HEK293 (cell line): Measurements from ENCODE around the gene CYP27C1.

Source experiments
- CTCF ChIA-PET: fragments of 350-600 bp; formaldehyde crosslinking; extraction: SDS; loops from one replicate; lab custom pipeline; 2021; ENCODE audit warnings: antibody characterized with exemption; lab: Yijun Ruan, JAX
- POLR2A ChIA-PET: fragments of 300-600 bp; formaldehyde crosslinking; extraction: SDS; loops from one replicate; lab custom pipeline; 2020; ENCODE audit warnings: antibody characterized with exemption, inconsistent platforms; lab: Yijun Ruan, JAX
- H3K27ac ChIP-seq: fragments of 200-500 bp; sonication (Bioruptor generic); 2 replicates; pipeline ENCODE4 v1.5.1; 2014; ENCODE audit warnings: low read depth, low read length, control low read depth, inconsistent platforms; ENCODE audit errors: extremely low read depth
- H3K36me3 ChIP-seq, 2 experiments: fragments of 200-500 bp in 1 of 2; sonication (Bioruptor generic) in 1 of 2; 1 replicate in 1 of 2; 2 replicates in 1 of 2; pipeline ENCODE4 v1.5.1; 2014 to 2017; ENCODE audit warnings: inconsistent platforms in 2 of 2, low read length in 2 of 2; ENCODE audit not compliant: control insufficient read depth in 2 of 2, insufficient read depth in 1 of 2
- H3K4me1 ChIP-seq: fragments of 200-500 bp; sonication (Bioruptor generic); 2 replicates; pipeline ENCODE4 v1.5.1; 2014; ENCODE audit warnings: mild to moderate bottlenecking, low read length, inconsistent platforms; ENCODE audit not compliant: control insufficient read depth, insufficient read depth
- H3K4me3 ChIP-seq: 2 replicates; pipeline ENCODE4 v1.5.1; 2011; ENCODE audit warnings: low read depth, mild to moderate bottlenecking, control low read depth, low read length, moderate library complexity
- H3K9me3 ChIP-seq: fragments of 200-500 bp; sonication (Bioruptor generic); 2 replicates; pipeline ENCODE4 v1.5.1; 2014; ENCODE audit warnings: low read depth, low read length, inconsistent platforms; ENCODE audit not compliant: control insufficient read depth, insufficient read depth
- GLI2 ChIP-seq: fragments of 450-650 bp; formaldehyde crosslinking; IDR thresholded peaks from 2 replicates; pipeline ENCODE4; 2017; ENCODE audit warnings: missing biosample characterization, missing genetic modification characterization, low read depth, borderline replicate concordance
- YY1 ChIP-seq: fragments of 450-650 bp; formaldehyde crosslinking; IDR thresholded peaks from 2 replicates; pipeline ENCODE4 v1.5.1; 2018; ENCODE audit warnings: missing biosample characterization, missing genetic modification characterization
- ZNF10 ChIP-seq: fragments of 450-650 bp; formaldehyde crosslinking; IDR thresholded peaks from 2 replicates; pipeline ENCODE4 v1.5.1; 2017; ENCODE audit warnings: missing biosample characterization, missing genetic modification characterization
- ZNF138 ChIP-seq: fragments of 450-650 bp; formaldehyde crosslinking; IDR thresholded peaks from 2 replicates; pipeline ENCODE4 v1.5.1; 2016; ENCODE audit warnings: missing biosample characterization, missing genetic modification characterization, borderline replicate concordance
- ZNF174 ChIP-seq: fragments of 450-650 bp; formaldehyde crosslinking; IDR thresholded peaks from 2 replicates; pipeline ENCODE4 v1.5.0; 2017; ENCODE audit warnings: missing biosample characterization, mild to moderate bottlenecking, missing genetic modification characterization
- ZNF248 ChIP-seq: fragments of 450-650 bp; formaldehyde crosslinking; IDR thresholded peaks from 2 replicates; pipeline ENCODE4 v1.5.1; 2017; ENCODE audit warnings: missing biosample characterization, missing genetic modification characterization
- ZNF311 ChIP-seq: fragments of 450-650 bp; formaldehyde crosslinking; IDR thresholded peaks from 2 replicates; pipeline ENCODE4 v1.5.1; 2017; ENCODE audit warnings: missing biosample characterization, missing genetic modification characterization, borderline replicate concordance
- ZNF514 ChIP-seq: fragments of 450-650 bp; formaldehyde crosslinking; IDR thresholded peaks from 2 replicates; pipeline ENCODE4 v1.5.1; 2016; ENCODE audit warnings: missing biosample characterization, missing genetic modification characterization
- ZNF548 ChIP-seq: fragments of 450-650 bp; formaldehyde crosslinking; IDR thresholded peaks from 2 replicates; pipeline ENCODE4 v1.5.1; 2016; ENCODE audit warnings: missing biosample characterization, missing genetic modification characterization
- ZNF571 ChIP-seq: fragments of 450-650 bp; formaldehyde crosslinking; IDR thresholded peaks from 2 replicates; pipeline ENCODE4 v1.5.0; 2017; ENCODE audit warnings: missing biosample characterization, missing genetic modification characterization
- ZNF626 ChIP-seq: fragments of 450-650 bp; sonication (Bioruptor Pico); formaldehyde crosslinking; IDR thresholded peaks from 2 replicates; pipeline ENCODE4 v1.5.1; 2018; ENCODE audit warnings: missing biosample characterization, missing genetic modification characterization, inconsistent platforms
- ZNF658 ChIP-seq: fragments of 450-650 bp; formaldehyde crosslinking; IDR thresholded peaks from 2 replicates; pipeline ENCODE4; 2016; ENCODE audit warnings: missing biosample characterization, missing genetic modification characterization
- ZNF701 ChIP-seq: fragments of 450-650 bp; formaldehyde crosslinking; IDR thresholded peaks from 2 replicates; pipeline ENCODE4 v1.5.1; 2016; ENCODE audit warnings: missing biosample characterization, missing genetic modification characterization
- ZXDB ChIP-seq: fragments of 450-650 bp; formaldehyde crosslinking; IDR thresholded peaks from 2 replicates; pipeline ENCODE4 v1.5.1; 2016; ENCODE audit warnings: missing biosample characterization, missing genetic modification characterization
- TF ChIP-seq, protein P1 (sequence below): fragments of 450-650 bp; formaldehyde crosslinking; IDR thresholded peaks from 2 replicates; pipeline ENCODE4 v1.5.1; 2016; ENCODE audit warnings: missing biosample characterization, missing genetic modification characterization
- TF ChIP-seq, protein P2 (sequence below): fragments of 450-650 bp; formaldehyde crosslinking; IDR thresholded peaks from 2 replicates; pipeline ENCODE4 v1.5.1; 2016; ENCODE audit warnings: missing biosample characterization, missing genetic modification characterization
- TF ChIP-seq, protein P3 (sequence below): fragments of 450-650 bp; formaldehyde crosslinking; IDR thresholded peaks from 2 replicates; pipeline ENCODE4 v1.5.1; 2016; ENCODE audit warnings: missing biosample characterization, missing genetic modification characterization, borderline replicate concordance

Gene CYP27C1

DNA sequence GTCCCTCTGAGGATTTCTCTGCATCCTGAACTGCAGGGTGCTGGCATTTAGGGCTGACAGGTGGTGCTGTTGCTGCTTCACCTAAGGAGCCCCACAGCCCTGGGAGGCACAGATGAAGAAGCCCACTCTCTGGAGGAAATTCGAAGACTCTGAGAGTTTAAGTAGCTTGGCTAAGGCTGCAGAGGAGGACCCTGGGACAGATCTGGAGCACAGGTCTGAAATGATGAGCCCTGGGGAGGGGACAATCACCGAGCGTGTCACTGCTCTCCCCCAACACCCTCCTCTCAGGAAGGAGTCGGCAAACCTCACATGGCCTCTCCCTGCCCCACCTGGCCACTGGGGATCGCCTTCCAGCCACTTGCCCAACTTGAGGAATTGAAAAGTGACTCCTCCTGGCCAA lies 18.6 kb downstream of the CYP27C1 start (continued):
- TF ChIP-seq, protein P1, sequence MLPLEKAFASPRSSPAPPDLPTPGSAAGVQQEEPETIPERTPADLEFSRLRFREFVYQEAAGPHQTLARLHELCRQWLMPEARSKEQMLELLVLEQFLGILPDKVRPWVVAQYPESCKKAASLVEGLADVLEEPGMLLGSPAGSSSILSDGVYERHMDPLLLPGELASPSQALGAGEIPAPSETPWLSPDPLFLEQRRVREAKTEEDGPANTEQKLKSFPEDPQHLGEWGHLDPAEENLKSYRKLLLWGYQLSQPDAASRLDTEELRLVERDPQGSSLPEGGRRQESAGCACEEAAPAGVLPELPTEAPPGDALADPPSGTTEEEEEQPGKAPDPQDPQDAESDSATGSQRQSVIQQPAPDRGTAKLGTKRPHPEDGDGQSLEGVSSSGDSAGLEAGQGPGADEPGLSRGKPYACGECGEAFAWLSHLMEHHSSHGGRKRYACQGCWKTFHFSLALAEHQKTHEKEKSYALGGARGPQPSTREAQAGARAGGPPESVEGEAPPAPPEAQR: no peak
- TF ChIP-seq ZNF174 (tag by site-specific recombination) (no peak), GLI2 (no peak), ZNF626 (tag by site-specific recombination) (no peak)
- TF ChIP-seq, all 188 proteins: peak for 0

DNA sequence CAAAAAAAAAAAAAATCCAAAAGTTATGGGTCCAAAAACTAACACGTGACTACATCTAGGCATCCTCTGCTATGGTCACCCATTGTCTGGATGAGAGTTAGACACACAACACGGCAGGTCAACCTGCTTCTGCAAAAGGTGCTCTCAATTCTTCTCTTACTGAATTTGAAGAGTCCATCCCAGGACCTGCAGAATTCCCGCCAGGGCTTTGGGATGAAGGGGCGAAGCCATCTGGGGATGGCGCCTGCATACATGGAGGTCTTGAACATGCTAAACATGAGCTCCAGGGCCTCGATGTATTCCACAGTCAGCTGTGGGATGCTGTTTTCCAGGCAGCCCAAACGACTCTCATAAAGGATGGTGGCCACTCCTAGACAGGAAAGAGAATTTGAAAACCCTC lies 19.1 kb downstream of the CYP27C1 start:
- Histone ChIP-seq H3K36me3 (peaks cover 0 to 6% of the 10 kb centered on the region in 2 experiments; a peak in 1 of 3 replicates), H3K4me3 (no peak overlapping the region), H3K4me1 (no peaks in the 10 kb centered on the region), H3K9me3 (no peaks in the 10 kb centered on the region), H3K27ac (no peak overlapping the region)
- ChIA-PET CTCF (interaction anchor here (0.6 to 0.7 kb wide), 2 partner anchors 29 to 213 kb away, joined by 3 to 4 read pairs; no protein-coding TSS in a partner anchor), POLR2A (no interaction called here)
- no peak for TF ChIP-seq ZNF138 (tag by site-specific recombination)
- TF ChIP-seq, protein P2, sequence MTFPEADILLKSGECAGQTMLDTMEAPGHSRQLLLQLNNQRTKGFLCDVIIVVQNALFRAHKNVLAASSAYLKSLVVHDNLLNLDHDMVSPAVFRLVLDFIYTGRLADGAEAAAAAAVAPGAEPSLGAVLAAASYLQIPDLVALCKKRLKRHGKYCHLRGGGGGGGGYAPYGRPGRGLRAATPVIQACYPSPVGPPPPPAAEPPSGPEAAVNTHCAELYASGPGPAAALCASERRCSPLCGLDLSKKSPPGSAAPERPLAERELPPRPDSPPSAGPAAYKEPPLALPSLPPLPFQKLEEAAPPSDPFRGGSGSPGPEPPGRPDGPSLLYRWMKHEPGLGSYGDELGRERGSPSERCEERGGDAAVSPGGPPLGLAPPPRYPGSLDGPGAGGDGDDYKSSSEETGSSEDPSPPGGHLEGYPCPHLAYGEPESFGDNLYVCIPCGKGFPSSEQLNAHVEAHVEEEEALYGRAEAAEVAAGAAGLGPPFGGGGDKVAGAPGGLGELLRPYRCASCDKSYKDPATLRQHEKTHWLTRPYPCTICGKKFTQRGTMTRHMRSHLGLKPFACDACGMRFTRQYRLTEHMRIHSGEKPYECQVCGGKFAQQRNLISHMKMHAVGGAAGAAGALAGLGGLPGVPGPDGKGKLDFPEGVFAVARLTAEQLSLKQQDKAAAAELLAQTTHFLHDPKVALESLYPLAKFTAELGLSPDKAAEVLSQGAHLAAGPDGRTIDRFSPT (tag by site-specific recombination): no peak
- TF ChIP-seq, protein P3, sequence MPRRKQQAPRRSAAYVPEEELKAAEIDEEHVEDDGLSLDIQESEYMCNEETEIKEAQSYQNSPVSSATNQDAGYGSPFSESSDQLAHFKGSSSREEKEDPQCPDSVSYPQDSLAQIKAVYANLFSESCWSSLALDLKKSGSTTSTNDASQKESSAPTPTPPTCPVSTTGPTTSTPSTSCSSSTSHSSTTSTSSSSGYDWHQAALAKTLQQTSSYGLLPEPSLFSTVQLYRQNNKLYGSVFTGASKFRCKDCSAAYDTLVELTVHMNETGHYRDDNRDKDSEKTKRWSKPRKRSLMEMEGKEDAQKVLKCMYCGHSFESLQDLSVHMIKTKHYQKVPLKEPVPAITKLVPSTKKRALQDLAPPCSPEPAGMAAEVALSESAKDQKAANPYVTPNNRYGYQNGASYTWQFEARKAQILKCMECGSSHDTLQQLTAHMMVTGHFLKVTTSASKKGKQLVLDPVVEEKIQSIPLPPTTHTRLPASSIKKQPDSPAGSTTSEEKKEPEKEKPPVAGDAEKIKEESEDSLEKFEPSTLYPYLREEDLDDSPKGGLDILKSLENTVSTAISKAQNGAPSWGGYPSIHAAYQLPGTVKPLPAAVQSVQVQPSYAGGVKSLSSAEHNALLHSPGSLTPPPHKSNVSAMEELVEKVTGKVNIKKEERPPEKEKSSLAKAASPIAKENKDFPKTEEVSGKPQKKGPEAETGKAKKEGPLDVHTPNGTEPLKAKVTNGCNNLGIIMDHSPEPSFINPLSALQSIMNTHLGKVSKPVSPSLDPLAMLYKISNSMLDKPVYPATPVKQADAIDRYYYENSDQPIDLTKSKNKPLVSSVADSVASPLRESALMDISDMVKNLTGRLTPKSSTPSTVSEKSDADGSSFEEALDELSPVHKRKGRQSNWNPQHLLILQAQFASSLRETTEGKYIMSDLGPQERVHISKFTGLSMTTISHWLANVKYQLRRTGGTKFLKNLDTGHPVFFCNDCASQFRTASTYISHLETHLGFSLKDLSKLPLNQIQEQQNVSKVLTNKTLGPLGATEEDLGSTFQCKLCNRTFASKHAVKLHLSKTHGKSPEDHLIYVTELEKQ: no peak
- no peak for TF ChIP-seq ZNF658
- no peak for TF ChIP-seq ZNF571 (tag by site-specific recombination)
- TF ChIP-seq ZXDB (tag by site-specific recombination): no peak

DNA sequence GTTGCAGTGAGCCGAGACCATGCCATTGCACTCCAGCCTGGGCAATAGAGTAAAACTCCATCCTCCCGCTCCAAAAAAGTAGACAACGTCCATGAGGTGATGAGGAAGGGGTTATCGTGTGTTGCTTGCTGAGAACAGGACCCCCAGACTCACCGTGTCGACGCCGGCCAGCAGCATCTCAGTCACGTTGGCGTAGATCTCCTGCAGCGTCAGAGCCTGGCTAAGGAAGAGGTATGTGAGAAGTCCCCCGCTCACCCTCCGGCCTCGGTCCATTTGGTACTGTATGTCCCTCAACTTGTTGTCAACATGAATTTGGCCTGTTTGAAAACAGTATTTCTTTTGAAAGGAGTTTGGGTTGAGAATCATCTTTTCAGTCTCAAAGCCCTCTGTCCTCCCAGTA lies 20.9 kb downstream of the CYP27C1 start:
- Histone ChIP-seq H3K27ac (no peak overlapping the region), H3K4me1 (no peaks in the 10 kb centered on the region), H3K9me3 (no peaks in the 10 kb centered on the region), H3K36me3 (peaks cover 0 to 6% of the 10 kb centered on the region in 2 experiments; a peak in 1 of 3 replicates), H3K4me3 (no peak overlapping the region)
- ChIA-PET CTCF (interaction anchor here (0.5 to 1.4 kb wide), 8 partner anchors 83 to 370 kb away, joined by 3 to 8 read pairs (median 4); no protein-coding TSS in a partner anchor), POLR2A (interaction anchor here (1.1 kb wide), 1 partner anchor 95 kb away, joined by 3 read pairs; the partner anchor contains the start of gene ERCC3)
- no peak for TF ChIP-seq ZNF514 (tag by site-specific recombination)
- TF ChIP-seq ZNF248: no peak
- no peak for TF ChIP-seq ZNF548 (tag by site-specific recombination)
- no peak for TF ChIP-seq ZNF311
- TF ChIP-seq ZNF10 (tag by site-specific recombination): no peak
- TF ChIP-seq YY1: no peak
- no peak for TF ChIP-seq ZNF701 (tag by site-specific recombination)
